Stimulated activated CD4-positive, alpha-beta T cell treated with anti-CD3 and anti-CD28 coated beads, Interleukin-4, amount 100 ng/mL, for 4 hours (primary cell): ENCODE measurements around the gene WDR44.
"Not testable (repeated sequence)": the region's sequence is repeated elsewhere in the genome, so short reads cannot be mapped to it uniquely, and the experiment has no call there.

Experiments used
- DNase-seq, 2 experiments: peaks; one replicate each; pipeline ENCODE4 v3.0.0-alpha.2; 2020

WDR44 gene

DNA sequence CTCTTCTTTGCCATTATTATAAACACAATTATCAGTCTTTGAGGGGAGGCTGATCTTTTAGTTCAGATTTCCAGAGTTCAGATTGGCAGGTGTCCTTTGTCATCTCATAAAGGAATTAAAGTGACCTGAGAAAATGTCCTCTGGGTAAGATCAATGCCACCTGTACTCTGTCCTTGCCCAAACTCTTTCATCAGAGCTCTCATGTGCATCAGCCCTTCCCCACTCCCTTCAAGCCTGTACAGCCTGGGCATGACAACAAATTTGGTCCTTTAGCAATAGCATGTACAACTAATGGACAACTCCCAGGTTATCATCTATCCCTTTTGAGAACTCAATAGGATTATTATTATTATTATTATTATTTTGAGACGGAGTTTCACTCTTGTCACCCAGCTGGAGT lies 140.8 kb downstream of the WDR44 start:
- DNase-seq: not testable (repeated sequence)

- DNase-seq: no peak
These were observed 147.1 kb downstream of the WDR44 start for GRCh38 chrX:118493016-118493415.

DNA sequence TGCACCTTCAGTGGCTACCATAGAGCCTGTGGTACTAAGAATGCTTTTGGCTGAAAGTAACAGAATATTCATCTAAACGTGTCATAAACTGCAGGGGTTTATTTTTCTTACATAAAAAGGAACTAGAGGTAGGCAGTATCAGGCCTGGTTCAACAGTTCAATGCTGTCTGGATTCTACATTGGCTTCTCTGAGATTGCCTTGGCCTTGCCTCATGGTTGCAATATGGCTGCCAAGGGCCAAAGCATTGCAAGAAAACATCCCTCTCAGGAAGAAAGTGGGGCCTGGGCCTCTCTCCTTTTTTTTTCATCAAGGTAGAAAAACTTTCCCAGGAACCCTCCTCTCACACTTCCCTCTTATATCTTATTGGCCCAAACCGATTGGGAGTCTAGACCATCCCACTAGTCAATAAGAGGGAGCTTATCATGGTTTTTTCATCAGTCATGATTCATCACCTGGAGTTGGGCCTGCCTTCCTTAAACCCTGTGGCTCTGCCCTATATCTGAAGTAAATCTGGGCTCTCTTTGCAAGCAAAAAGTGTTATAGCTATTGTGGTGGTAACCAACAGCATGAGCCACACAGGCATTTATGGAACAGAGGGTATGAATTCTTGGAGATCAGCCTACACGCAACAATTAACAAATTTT lies 147.9 kb downstream of the WDR44 start:
- no peak for DNase-seq

GRCh38 chrX:118495061-118495921 lies 149.4 kb downstream of the WDR44 start, which contains the start of gene DOCK11:
DOCK11 (plus strand) TSS chrX:118495815; CDS start chrX:118495972, 157 bp downstream.
- peak; percentile 67 to 83 for DNase-seq

DNA sequence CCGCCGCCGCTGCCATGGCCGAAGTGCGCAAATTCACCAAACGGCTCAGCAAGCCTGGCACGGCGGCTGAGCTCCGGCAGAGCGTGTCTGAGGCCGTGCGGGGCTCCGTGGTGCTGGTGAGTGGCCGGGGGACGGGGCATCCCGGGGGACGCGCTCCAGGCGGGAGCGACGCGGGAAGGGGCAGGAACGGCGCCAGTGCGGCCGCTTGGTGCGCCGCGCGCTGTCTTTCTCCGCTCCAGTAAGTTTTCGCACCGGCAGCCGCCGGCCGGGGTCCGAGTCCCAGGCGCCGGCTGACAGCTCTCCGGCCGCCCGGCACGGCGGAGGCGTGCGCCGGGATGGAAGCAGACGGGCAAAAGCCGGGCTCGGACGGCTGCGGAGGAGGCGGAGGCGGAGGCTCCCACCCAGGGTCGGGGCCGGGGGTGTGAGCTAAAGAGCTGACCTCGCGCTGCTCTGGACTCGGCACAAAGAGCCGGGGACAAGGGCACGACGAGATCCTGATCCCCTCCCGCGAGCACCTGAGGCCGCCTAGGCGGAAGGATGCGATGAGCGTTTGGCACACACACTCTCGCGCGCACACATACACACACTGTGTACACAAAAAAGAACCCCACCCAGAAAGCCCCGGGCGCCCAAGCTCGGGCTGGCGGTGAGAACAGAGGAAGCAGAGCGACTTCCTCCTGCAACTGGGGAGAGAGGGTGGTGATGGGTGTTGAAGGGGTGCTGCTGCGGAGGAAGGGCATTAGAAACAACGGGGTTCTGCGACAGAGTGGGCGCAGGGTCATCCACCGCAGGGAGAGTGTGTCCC lies 150.3 kb downstream of the WDR44 start:
- peak; percentile 52 to 68 for DNase-seq

- DNase-seq: no peak
These were observed 150.8 kb downstream of the WDR44 start for GRCh38 chrX:118496763-118497079.

GRCh38 chrX:118497180-118497818 lies 151.4 kb downstream of the WDR44 start:
- DNase-seq: peak in 1 of 2 experiments; percentile 3

DNA sequence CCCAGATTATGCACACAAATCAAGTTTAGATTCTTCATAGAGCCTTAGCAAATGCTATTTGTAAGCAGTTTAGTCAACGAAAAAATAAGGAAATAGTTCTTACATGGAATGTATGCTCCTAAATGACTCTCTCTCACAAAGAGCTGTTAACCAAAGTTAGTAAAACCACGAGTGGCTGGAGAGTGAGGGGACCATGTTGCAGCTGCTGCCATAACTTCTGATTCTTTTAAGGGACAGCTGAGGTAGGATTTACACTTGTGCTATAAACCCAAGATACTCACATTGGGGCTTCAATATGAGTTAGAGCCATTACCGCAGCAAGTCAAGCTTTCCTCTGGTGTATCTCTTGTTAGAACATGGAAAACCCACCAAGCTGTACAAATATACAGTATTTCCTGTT lies 152.4 kb downstream of the WDR44 start:
- no peak for DNase-seq

GRCh38 chrX:118498755-118499154 lies 152.8 kb downstream of the WDR44 start:
- no peak for DNase-seq

DNA sequence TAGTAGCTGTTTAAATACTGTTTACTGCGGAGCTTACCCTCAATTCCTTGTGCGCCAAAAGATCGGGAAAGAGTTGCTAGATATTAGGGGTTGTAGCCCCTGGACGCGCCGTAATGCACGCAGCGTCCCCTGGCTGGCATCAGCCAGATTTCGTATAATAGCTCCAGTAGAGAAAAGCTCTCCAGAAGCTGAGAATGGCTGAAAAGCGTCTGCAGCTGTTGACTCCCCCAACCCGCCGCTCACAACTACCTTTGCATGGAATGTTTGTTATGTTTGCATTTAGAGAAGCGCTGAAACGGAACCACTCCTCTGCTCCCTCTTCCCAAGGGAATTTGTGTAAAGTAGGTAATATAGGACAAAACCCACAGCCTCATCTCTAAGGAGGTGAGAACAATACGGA lies 153.4 kb downstream of the WDR44 start:
- DNase-seq: no peak
